Measurements from ENCODE around the gene TMEM169.

DNA sequence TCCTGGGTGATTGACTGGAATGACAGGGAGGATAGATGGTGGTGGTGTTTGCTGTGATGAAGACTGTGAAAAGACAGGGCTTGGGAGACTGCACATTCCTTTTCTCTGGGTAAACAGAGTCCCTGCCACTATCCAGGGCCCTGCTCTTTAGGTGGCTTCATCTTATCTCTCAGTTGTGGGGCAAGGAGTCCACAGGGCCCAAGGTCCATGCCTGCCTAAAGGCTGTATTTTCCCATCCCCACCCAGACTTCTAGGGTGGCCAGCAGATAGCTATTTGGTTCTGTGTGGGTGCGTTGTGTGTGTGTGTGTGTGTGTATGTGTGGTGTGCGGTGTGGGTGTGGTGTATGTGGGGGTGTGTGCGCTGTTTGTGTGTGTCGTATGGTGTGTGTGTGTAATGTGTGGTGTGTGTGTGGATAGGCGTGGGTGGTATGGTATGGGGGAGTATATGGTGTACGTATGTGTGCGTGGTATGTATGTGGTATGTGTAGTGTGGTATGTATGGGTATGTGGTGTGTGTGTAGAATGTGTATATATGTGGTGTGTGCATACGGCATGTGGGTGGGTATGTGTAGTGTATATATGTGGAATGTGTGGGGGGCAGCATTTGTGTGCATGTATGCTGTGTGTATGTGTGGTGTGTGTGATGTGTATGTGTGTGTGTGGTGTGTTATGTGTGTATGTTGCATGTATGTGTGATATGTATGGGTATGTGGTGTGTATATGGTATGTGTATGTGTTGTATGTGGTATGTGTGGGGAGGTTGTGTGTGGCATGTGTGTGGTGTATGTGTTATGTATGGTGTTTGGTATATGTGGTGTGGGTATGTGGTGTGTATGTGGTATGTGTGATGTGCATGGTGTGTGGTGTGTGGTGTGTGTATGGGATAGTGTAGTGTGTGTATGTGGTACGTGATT is 17.0 kb downstream of the TMEM169 start:
- TF ChIP-seq, protein P1, sequence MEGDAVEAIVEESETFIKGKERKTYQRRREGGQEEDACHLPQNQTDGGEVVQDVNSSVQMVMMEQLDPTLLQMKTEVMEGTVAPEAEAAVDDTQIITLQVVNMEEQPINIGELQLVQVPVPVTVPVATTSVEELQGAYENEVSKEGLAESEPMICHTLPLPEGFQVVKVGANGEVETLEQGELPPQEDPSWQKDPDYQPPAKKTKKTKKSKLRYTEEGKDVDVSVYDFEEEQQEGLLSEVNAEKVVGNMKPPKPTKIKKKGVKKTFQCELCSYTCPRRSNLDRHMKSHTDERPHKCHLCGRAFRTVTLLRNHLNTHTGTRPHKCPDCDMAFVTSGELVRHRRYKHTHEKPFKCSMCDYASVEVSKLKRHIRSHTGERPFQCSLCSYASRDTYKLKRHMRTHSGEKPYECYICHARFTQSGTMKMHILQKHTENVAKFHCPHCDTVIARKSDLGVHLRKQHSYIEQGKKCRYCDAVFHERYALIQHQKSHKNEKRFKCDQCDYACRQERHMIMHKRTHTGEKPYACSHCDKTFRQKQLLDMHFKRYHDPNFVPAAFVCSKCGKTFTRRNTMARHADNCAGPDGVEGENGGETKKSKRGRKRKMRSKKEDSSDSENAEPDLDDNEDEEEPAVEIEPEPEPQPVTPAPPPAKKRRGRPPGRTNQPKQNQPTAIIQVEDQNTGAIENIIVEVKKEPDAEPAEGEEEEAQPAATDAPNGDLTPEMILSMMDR (IDR thresholded peaks at IDR 0.05; ENCODE audit: low read depth, low read length, poor library complexity, severe bottlenecking) = no peak
- no peak for TF ChIP-seq EZH2phosphoT487 (IDR thresholded peaks at IDR 0.05; ENCODE audit: borderline replicate concordance, low read length)
